ENCODE data around the gene MPND. TPM values are rescaled to one million over a fixed set of nuclear protein-coding genes. Genes with fewer than 3 reads are reported as not detected.

MPND gene
- total RNA-seq, 1 experiment from 2014 or later, result 24.3 TPM

DNA sequence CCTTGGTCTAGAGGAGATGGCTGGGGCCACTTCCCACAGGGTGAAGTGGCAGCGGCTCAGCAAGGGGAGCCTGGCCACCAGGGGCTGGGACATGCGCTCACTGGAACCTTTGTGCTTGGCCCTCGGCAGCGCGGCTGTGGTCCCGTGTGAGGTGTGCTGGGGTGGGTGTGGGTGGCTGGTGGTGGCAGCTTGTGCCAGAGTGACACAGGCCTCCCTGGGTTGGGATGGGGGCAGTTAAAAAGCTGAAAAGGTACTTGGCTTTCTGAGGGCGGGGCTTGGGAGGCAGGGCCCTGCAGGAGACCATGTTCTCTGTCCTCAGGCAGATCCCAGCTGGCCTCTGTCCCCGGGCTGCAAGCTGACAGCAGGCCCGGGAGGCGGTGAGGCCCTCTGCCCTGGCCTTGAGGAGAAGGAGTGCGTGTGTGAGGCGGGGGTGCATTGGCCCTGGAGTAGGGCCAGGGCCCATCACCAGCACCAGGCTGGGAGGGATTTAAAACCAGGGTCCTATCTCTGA lies 17.3 kb downstream of the MPND start:
- Histone ChIP-seq H3K36me3 (ENCODE audit: control insufficient read depth in 1 of 2, insufficient read depth in 2 of 2, low read length in 2 of 2) (peaks cover 5 to 11% of the 10 kb centered on the region in 2 experiments; a peak in 2 of 4 replicates), H4K20me1 (ENCODE audit: insufficient read depth) (no peaks in the 10 kb centered on the region), H3K27ac (ENCODE audit: low read depth, low read length) (peak overlapping the region; percentile 47), H3K4me1 (ENCODE audit: control insufficient read depth in 1 of 2, insufficient read depth in 2 of 2, low read length in 2 of 2) (peaks cover 6 to 23% of the 10 kb centered on the region in 2 experiments; a peak in 3 of 4 replicates), H3K9me3 (ENCODE audit: control insufficient read depth in 1 of 2, insufficient read depth in 1 of 2, low read depth in 1 of 2, low read length in 2 of 2) (no peaks in the 10 kb centered on the region), H3K4me2 (ENCODE audit: low read length) (peak overlapping the region; percentile 17; the same call in 1 of the 2 replicates), H3K27me3 (ENCODE audit: insufficient read depth, low read length) (no peaks in the 10 kb centered on the region), H3K9me2 (ENCODE audit: insufficient read depth) (no peaks in the 10 kb centered on the region), H2AFZ (ENCODE audit: low read depth, low read length, poor library complexity, severe bottlenecking) (no peak overlapping the region), H3K79me2 (ENCODE audit: insufficient read depth, low read length) (no peaks in the 10 kb centered on the region), H3K4me3 (replicated peaks in 1 of 2; ENCODE audit: low read depth in 1 of 2, low read length in 2 of 2) (no peak overlapping the region), H3K9ac (ENCODE audit: low read length) (no peak overlapping the region)
- no peak for TF ChIP-seq SRF (IDR thresholded peaks at IDR 0.05; ENCODE audit: low read depth)
- TF ChIP-seq, protein P1, sequence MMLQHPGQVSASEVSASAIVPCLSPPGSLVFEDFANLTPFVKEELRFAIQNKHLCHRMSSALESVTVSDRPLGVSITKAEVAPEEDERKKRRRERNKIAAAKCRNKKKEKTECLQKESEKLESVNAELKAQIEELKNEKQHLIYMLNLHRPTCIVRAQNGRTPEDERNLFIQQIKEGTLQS (IDR thresholded peaks at IDR 0.05), result no peak
- no peak for TF ChIP-seq SP1 (IDR thresholded peaks at IDR 0.05; ENCODE audit: low read depth)
- TF ChIP-seq FOSL1 (IDR thresholded peaks at IDR 0.05; ENCODE audit: low read depth), result no peak
- no peak for TF ChIP-seq POLR2A (IDR thresholded peaks at IDR 0.05; ENCODE audit: borderline replicate concordance, extremely low read depth, insufficient read depth, insufficient read length)
- no peak for TF ChIP-seq ZNF274 (IDR thresholded peaks at IDR 0.05; ENCODE audit: low read depth, low read length)
- TF ChIP-seq YY1 (IDR thresholded peaks at IDR 0.05; ENCODE audit: extremely low read depth, insufficient replicate concordance, low read depth, low read length), result no peak
- no peak for TF ChIP-seq CBX3 (IDR thresholded peaks at IDR 0.05; ENCODE audit: low read depth)
- TF ChIP-seq TCF7L2 (IDR thresholded peaks at IDR 0.05; ENCODE audit: borderline replicate concordance, extremely low read depth, insufficient read depth, insufficient read length), result no peak
- TF ChIP-seq EGR1 (IDR thresholded peaks at IDR 0.05; ENCODE audit: low read depth), result no peak
- TF ChIP-seq, protein P2, sequence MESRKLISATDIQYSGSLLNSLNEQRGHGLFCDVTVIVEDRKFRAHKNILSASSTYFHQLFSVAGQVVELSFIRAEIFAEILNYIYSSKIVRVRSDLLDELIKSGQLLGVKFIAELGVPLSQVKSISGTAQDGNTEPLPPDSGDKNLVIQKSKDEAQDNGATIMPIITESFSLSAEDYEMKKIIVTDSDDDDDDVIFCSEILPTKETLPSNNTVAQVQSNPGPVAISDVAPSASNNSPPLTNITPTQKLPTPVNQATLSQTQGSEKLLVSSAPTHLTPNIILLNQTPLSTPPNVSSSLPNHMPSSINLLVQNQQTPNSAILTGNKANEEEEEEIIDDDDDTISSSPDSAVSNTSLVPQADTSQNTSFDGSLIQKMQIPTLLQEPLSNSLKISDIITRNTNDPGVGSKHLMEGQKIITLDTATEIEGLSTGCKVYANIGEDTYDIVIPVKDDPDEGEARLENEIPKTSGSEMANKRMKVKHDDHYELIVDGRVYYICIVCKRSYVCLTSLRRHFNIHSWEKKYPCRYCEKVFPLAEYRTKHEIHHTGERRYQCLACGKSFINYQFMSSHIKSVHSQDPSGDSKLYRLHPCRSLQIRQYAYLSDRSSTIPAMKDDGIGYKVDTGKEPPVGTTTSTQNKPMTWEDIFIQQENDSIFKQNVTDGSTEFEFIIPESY (IDR thresholded peaks at IDR 0.05; ENCODE audit: extremely low read depth, insufficient replicate concordance, low read length), result no peak
- TF ChIP-seq, protein P3, sequence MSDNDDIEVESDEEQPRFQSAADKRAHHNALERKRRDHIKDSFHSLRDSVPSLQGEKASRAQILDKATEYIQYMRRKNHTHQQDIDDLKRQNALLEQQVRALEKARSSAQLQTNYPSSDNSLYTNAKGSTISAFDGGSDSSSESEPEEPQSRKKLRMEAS (IDR thresholded peaks at IDR 0.05), result no peak
- TF ChIP-seq POLR2AphosphoS5 (IDR thresholded peaks at IDR 0.05; ENCODE audit: low read depth, low read length), result no peak
- TF ChIP-seq RAD21 (IDR thresholded peaks at IDR 0.05; ENCODE audit: low read depth), result no peak
- TF ChIP-seq ELF1 (IDR thresholded peaks at IDR 0.05; ENCODE audit: borderline replicate concordance, low read depth), result no peak
- no peak for TF ChIP-seq CEBPB (IDR thresholded peaks at IDR 0.05; ENCODE audit: low read depth)
- TF ChIP-seq JUND (IDR thresholded peaks at IDR 0.05), result no peak
- TF ChIP-seq SIN3A (IDR thresholded peaks at IDR 0.05; ENCODE audit: low read depth), result no peak
- TF ChIP-seq ZFX (IDR thresholded peaks at IDR 0.05), result no peak
- intact Hi-C loops (cut with micrococcal nuclease), result loop anchor here (5.0 kb wide), 1 partner anchor 42 kb away; the partner anchor contains the start of genes CHAF1A and SH3GL1
- BruUV-seq (replicated peaks), result TSS peak; percentile 35
- ATAC-seq (0 out of 2 replicates have a peak, but pooled peaks have one; percentile 3), DNase-seq (ENCODE audit: low read depth, low spot score) (no peak)
- RAD21 ChIA-PET (ENCODE audit: low non-redundant PET in 1 of 2, low total read pairs in 2 of 2, uncharacterized antibody in 2 of 2, unreplicated experiment in 2 of 2), result no interaction called here
- CTCF ChIA-PET, result interaction anchor here (2.1 kb wide), 1 partner anchor 94 kb away, joined by 6 read pairs; no protein-coding TSS in a partner anchor
- POLR2A ChIA-PET, result no interaction called here
